ENCODE measurements around the gene ATXN7.
A peak's percentile ranks its signal among the peaks of the same experiment; 100 is the strongest.

ATXN7 gene

GRCh38 chr3:63863150-63864007 lies at the start of gene ATXN7, which contains the start of gene THOC7:
Gene ATXN7, plus strand, starts transcription at chr3:63863867. Its CDS starts 48,732 bp downstream, at chr3:63912599.
Gene THOC7, minus strand, starts transcription at chr3:63863805. Its CDS starts 15 bp downstream, at chr3:63863790.
- DNase-seq (ENCODE audit: low spot score): peak; percentile 69

- no peak for DNase-seq (ENCODE audit: low spot score)
Measured at GRCh38 chr3:63814237-63814636, 49.4 kb upstream of the ATXN7 start.

DNA sequence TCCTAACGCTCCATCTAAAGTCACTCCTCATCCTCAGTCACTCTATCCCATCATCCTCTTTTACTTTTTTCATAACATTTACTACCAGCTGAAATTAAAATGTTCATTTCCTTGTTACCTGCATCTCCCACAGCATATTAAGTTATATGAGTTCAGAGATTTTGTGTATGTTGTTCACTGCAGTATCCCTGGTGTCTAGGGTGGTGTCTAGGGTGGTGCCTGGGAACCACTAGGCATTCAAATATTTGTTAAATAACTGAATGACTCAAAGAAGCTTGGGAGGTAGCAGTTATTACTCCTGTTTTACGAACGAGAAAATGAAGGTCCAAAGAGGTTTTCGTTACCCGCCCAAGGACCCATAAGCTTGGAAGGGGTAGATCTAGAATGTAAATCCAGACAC lies 46.4 kb upstream of the ATXN7 start:
- no peak for DNase-seq (ENCODE audit: low spot score)

DNA sequence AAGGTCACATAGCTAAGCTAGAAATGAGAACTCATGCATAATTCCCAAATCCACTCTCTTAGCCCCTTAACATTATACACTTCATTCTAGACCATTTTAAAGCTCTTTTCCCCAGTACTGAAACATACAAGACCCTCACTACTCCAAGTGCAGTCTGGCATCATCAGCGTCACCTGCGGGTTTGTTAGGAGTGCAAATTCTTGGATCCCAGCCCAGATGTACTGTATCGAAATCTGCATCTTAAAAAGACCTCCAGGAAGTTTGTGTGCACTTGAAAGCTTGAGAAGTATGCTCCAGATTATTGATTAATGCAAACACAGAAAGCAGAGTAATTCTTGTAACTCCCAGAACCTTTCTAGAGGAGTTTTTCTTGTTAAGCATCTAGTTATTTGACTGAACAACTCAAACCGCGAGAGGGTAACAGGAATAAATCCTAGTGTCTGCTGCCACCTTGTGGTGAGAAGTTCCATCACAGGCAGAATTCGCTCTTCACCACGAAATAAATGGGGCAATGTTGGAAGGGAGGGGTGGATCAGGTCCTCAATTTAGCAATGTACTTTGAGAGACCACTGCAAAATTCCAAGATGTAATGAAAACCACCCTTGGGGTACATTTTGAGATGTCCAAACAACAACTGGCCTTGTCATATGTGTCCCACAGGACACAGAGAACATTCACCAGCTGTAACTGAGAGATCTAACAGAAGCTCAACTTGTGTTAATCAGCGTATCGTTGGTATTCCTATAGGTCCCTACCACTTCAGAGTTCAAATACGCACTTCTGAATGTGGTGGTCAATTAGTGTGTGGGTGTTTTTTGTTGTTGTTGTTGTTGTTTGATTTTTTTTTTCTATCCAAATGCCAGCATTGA lies 45.2 kb upstream of the ATXN7 start:
- peak; percentile 78 for DNase-seq (ENCODE audit: low spot score)

- no peak for DNase-seq (ENCODE audit: low spot score)
Measured at GRCh38 chr3:63819151-63819398, 44.6 kb upstream of the ATXN7 start, which contains the start of gene C3orf49. Gene C3orf49, plus strand, starts transcription at chr3:63819299. Its CDS starts 173 bp downstream, at chr3:63819472.

DNA sequence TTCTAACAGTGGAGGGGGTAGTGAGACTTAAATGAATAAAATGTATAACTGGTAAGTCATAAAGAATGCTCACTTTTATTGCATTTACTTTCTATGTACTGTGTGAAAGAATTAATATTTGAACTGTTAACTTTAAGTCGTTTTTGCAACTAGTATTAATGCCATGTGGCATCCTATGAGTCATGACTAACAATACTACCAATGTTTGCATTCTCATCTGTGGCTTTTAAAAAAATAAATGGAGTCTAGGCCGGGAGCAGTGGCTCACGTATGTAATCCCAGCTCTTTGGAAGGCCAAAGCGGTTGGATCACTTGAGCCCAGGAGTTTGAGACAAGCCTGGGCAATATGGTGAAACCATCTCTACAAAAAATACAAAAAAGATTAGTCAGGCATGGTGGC lies 39.4 kb upstream of the ATXN7 start:
- DNase-seq (ENCODE audit: low spot score): no peak

DNA sequence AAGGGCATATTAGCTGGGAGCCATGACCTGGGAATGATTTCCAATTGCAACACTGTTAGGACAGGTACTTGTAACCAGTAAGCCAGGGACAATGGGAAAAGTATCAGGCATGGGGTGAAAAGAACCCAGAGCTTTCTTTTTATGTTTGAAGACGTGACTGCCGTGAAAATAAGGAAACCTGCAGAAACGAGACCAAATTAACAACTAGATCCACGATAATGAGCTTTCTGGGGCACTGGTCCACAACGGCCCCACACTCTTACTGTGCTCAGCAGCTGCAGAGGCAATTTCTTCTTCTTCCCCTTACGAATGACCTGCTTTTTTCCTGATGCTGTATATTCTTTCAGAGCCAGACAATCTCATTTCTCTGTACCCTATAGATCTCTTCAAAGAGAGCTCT lies 33.1 kb upstream of the ATXN7 start:
- DNase-seq (ENCODE audit: low spot score): no peak

DNA sequence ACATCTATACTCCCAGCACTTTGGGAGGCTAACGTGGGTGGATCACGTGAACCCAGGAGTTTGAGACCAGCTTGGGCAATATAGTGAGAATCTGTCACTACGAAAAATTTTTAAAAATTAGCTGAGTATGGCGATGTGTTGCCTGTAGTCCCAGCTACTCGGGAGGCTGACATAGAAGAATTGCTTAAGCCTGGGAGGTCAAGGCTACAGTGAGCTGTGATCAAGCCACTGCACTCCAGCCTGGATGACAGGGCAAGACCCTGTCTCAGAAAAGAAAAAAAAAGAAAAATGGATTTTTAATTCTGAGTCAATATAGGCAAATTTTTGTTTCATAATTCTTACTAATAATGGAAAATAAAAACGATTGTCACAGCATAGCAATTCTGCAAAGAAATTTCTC lies 31.3 kb upstream of the ATXN7 start:
- no peak for DNase-seq (ENCODE audit: low spot score)

GRCh38 chr3:63841704-63842103 lies 22.0 kb upstream of the ATXN7 start:
- DNase-seq (ENCODE audit: low spot score): no peak

GRCh38 chr3:63842127-63842526 lies 21.5 kb upstream of the ATXN7 start:
- no peak for DNase-seq (ENCODE audit: low spot score)

- no peak for DNase-seq (ENCODE audit: low spot score)
Measured at GRCh38 chr3:63845215-63845614, 18.5 kb upstream of the ATXN7 start.

DNA sequence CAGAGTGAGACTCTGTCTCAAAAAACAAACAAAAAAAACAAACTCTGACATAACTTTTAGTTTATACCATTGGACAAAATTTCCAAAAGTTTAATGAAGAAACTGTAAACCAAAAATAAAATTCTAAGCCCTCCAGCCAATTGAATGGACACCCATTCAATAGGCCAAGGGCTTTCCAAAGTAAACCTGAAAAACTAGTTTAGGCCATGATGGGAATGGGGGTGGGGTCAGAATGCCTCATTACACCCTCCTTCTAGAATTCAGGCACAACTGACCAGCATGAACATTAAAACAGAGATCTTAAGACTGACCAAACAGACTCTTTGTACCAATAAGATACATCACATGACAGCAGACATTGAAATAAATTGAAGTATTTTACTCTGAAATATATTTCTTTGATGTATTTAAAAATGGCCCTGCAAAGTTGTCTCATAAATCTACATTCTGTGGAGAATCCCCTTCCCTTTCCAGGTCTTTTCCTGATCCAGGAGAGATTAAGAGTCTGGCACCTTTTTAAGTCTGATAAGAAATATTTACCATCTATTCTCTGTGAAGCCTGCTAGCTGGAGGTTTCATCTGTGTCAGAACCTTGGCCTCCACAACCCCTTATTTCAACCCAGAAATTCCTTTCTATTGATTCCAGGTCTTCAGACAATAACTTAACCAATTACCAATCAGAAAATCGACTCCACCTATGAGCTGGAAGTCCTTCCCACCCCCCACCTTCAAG lies 15.8 kb upstream of the ATXN7 start:
- DNase-seq (ENCODE audit: low spot score): no peak

- DNase-seq (ENCODE audit: low spot score): no peak
Measured at GRCh38 chr3:63849175-63849574, 14.5 kb upstream of the ATXN7 start.

GRCh38 chr3:63851287-63851686 lies 12.4 kb upstream of the ATXN7 start:
- DNase-seq (ENCODE audit: low spot score): no peak

GRCh38 chr3:63853106-63853505 lies 10.6 kb upstream of the ATXN7 start:
- DNase-seq (ENCODE audit: low spot score): no peak

GRCh38 chr3:63855333-63855940 lies 8.2 kb upstream of the ATXN7 start:
- DNase-seq (ENCODE audit: low spot score): no peak

DNA sequence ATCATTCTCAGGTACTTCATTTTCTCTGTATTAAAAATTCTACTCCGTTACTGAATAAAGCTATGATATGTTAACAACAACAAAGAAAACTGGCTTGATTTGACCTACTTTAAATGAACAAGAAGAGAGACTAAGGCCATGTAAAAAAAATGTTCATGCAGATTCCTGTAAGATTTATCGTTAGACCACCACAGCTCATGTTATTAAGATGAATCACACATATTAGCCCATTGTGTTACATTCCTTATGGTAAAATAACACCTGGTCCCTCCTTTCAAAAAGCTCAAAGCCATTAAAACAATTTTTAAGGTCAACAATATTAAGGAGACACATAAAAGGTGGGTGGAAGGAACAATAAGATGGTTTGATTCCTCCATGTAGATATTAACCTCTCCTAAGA lies 6.4 kb upstream of the ATXN7 start:
- DNase-seq (ENCODE audit: low spot score): no peak

GRCh38 chr3:63860776-63861175 lies 2.9 kb upstream of the ATXN7 start:
- no peak for DNase-seq (ENCODE audit: low spot score)

DNA sequence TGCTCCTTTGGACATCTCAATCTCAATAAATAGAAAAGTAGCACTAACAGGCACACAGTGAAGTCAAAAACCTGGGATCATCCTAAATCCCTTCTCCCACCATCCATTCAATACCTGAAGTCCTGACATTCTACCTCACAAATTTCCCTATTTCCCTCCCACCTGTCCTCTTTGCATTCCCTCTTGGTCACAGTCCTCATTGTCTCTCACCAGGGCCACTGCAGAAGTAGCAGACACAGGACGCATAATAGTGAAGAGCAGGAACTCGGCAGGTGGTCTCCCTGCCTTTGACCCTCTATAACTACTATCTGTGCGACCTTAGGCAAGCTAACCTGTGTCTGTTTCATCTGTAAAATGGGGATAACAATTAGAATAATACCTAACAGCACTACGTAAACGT lies 2.4 kb upstream of the ATXN7 start:
- no peak for DNase-seq (ENCODE audit: low spot score)

GRCh38 chr3:63862804-63863149 lies 890 bp upstream of the ATXN7 start:
- peak; percentile 30 for DNase-seq (ENCODE audit: low spot score)

GRCh38 chr3:63864008-63864964 lies 619 bp downstream of the ATXN7 start:
- DNase-seq (ENCODE audit: low spot score): peak; percentile 45
